K562 (cell line): ENCODE data around the gene SH3BP5. TPM values are rescaled to one million over a fixed set of nuclear protein-coding genes. Genes with fewer than 3 reads are reported as not detected.
"Not testable (repeated sequence)": the region's sequence is repeated elsewhere in the genome, so short reads cannot be mapped to it uniquely, and the experiment has no call there.

Experiments
- ATAC-seq: fragments of 200-7000 bp; cut with Tn5 transposase; 3 replicates; pipeline ENCODE4 v1.9.1; 2020; ENCODE audit warnings: moderate library complexity
- BruUV-seq: library from RNA; stranded (reverse); fragments of 400-500 nt; replicated peaks from 2 replicates; lab custom pipeline; 2021; lab: Mats Ljungman, UMichigan
- CTCF ChIA-PET: fragments of 300-600 bp; formaldehyde crosslinking; extraction: SDS; loops from one replicate; lab custom pipeline; 2021; ENCODE audit warnings: low intra/inter-chr PET ratio; lab: Yijun Ruan, JAX
- POLR2A ChIA-PET: fragments of 300-600, 350-650 bp; sonication (Branson Sonifier 250); formaldehyde crosslinking; extraction: SDS; loops from one replicate; lab custom pipeline; 2021; ENCODE audit warnings: antibody characterized with exemption, inconsistent platforms; lab: Yijun Ruan, JAX
- DNase-seq, 4 experiments: peaks; one replicate each; pipeline versions ENCODE4 v3.0.0 to v3.0.0-alpha.2; 2011 to 2018; ENCODE audit warnings: low spot score in 3 of 4, mixed read lengths in 3 of 4; ENCODE audit errors: extremely low read depth in 1 of 4
- FAIRE-seq: peaks from 2 replicates; lab custom pipeline; 2011; peaks lifted over from hg19 to GRCh38; lab: Jason Lieb, UNC
- H2AFZ ChIP-seq: 2 replicates; pipeline ENCODE4 v1.6.0; 2011; ENCODE audit warnings: low read depth, low read length, control low read depth, inconsistent platforms
- H3K27ac ChIP-seq: fragments of 200-600 bp; 3 replicates; pipeline ENCODE4 v1.8.0; 2011; ENCODE audit warnings: low read depth, mild to moderate bottlenecking, control low read depth, inconsistent platforms, low read length, moderate library complexity, mixed read lengths; ENCODE audit errors: extremely low read depth
- H3K27me3 ChIP-seq, 2 experiments: fragments of 300-600 bp in 1 of 2; 2 replicates in 1 of 2; 3 replicates in 1 of 2; pipeline versions ENCODE4 v1.6.0 to v1.8.0; 2011; ENCODE audit warnings: inconsistent platforms in 2 of 2, low read length in 2 of 2, mild to moderate bottlenecking in 1 of 2, mixed read lengths in 1 of 2, moderate library complexity in 1 of 2; ENCODE audit not compliant: control insufficient read depth in 2 of 2, insufficient read depth in 2 of 2
- H3K36me3 ChIP-seq: fragments of 300-600 bp; 3 replicates; pipeline ENCODE4 v1.8.0; 2011; ENCODE audit warnings: mild to moderate bottlenecking, low read length, inconsistent platforms; ENCODE audit not compliant: control insufficient read depth, insufficient read depth
- H3K4me1 ChIP-seq, 2 experiments: fragments of 200-600 bp in 1 of 2; replicated peaks in 1 of 2; 2 replicates in 1 of 2; 3 replicates in 1 of 2; pipeline versions ENCODE4 v1.5.1 to v1.8.0; 2011; ENCODE audit warnings: inconsistent platforms in 2 of 2, low read length in 2 of 2, mild to moderate bottlenecking in 1 of 2, mixed read lengths in 1 of 2, moderate library complexity in 1 of 2; ENCODE audit not compliant: control insufficient read depth in 2 of 2, insufficient read depth in 2 of 2
- H3K4me2 ChIP-seq: 2 replicates; pipeline ENCODE4 v1.6.1; 2011; ENCODE audit warnings: low read length, control low read depth, inconsistent platforms, mixed read lengths; ENCODE audit not compliant: insufficient read depth
- H3K4me3 ChIP-seq: fragments of 200-600 bp; sonication (generic), shearing (Covaris generic); 2 replicates; pipeline ENCODE4 v1.5.1; 2016; ENCODE audit warnings: control low read depth, inconsistent platforms
- H3K79me2 ChIP-seq: fragments of 200-600 bp; 3 replicates; pipeline ENCODE4 v1.8.0; 2011; ENCODE audit warnings: low read length, inconsistent platforms; ENCODE audit not compliant: control insufficient read depth, insufficient read depth
- H3K9ac ChIP-seq, 2 experiments: 2 replicates each; pipeline versions ENCODE4 v1.6.0 to v1.6.1; 2011; ENCODE audit warnings: low read depth in 2 of 2, low read length in 2 of 2, control low read depth in 1 of 2, inconsistent platforms in 1 of 2, mild to moderate bottlenecking in 1 of 2, mixed read lengths in 1 of 2; ENCODE audit not compliant: insufficient read depth in 1 of 2
- H3K9me1 ChIP-seq: one replicate; pipeline ENCODE4 v1.6.0; 2011; ENCODE audit warnings: inconsistent platforms, mild to moderate bottlenecking, low read length, moderate library complexity; ENCODE audit not compliant: control insufficient read depth, insufficient read depth
- H3K9me3 ChIP-seq: replicated peaks from 2 replicates; pipeline ENCODE4 v1.5.1; 2011; ENCODE audit warnings: low read depth, low read length, inconsistent platforms; ENCODE audit not compliant: control insufficient read depth, insufficient read depth
- H4K20me1 ChIP-seq: replicated peaks from 2 replicates; pipeline ENCODE4 v1.6.1; 2011; ENCODE audit warnings: low read length, inconsistent platforms, mixed read lengths; ENCODE audit not compliant: control insufficient read depth, insufficient read depth
- BCOR ChIP-seq: fragments of 450-650 bp; IDR thresholded peaks from 2 replicates; pipeline ENCODE4 v1.6.1; 2016
- KDM1A ChIP-seq, 2 experiments: fragments of 450-650 bp; IDR thresholded peaks; 2 replicates each; pipeline ENCODE4 v1.6.1; 2016; ENCODE audit warnings: mild to moderate bottlenecking in 2 of 2
- MAFG ChIP-seq: fragments of 450-650 bp; conservative IDR thresholded peaks from 2 replicates; pipeline ENCODE4 v1.6.1; 2016; ENCODE audit warnings: missing genetic modification characterization, missing compliant biosample characterization
- PML ChIP-seq: IDR thresholded peaks from 2 replicates; pipeline ENCODE4 v1.6.1; 2012; ENCODE audit warnings: low read length, inconsistent platforms
- ZNF146 ChIP-seq: IDR thresholded peaks from one replicate; pipeline ENCODE4 v1.6.1; 2018; ENCODE audit warnings: missing compliant biosample characterization; ENCODE audit not compliant: unreplicated experiment
- WGBS: fragments of 100-300 bp; shearing (Covaris generic); methylation state at CpG from one replicate; pipeline ENCODE4 v1.1.6; 2016; ENCODE audit warnings: low coverage, mixed read lengths; ENCODE audit not compliant: insufficient coverage; ENCODE audit errors: missing lambda C conversion rate; 5-methylcytosine and 5-hydroxymethylcytosine counted together
- in situ Hi-C: fragments of 300-500 bp; cut with MboI; formaldehyde crosslinking; loops from 4 replicates; pipeline ENCODE4 v1.15.0; 2018; ENCODE audit warnings: inconsistent platforms, mixed read lengths
- intact Hi-C: fragments of 100-400 bp; cut with micrococcal nuclease; formaldehyde crosslinking; loops from 2 replicates; pipeline ENCODE4 v1.14.2; 2022
- polyA plus RNA-seq, 8 experiments: library from polyadenylated mRNA; depleted of rRNA in 4 of 8; stranded (reverse) in 5 of 8; unstranded in 3 of 8; fragments of >200 nt; fragmentation: Nextera tagmentation in 2 of 8; fragmentation: Illumina TruSeq in 1 of 8; extraction: Ambion mirVana in 2 of 8; extraction: Trizol in 1 of 8; gene quantifications; 2 replicates each; pipeline versions ENCODE4 v1.2.1 to v1.2.3, GENCODE V29; 2011 to 2014; ENCODE audit warnings: inconsistent platforms in 1 of 8, missing spikeins in 1 of 8
- total RNA-seq, 7 experiments: library from RNA; depleted of rRNA in 6 of 7; stranded (reverse); fragments of >200 nt in 6 of 7; fragmentation: Illumina TruSeq in 2 of 7; extraction: Trizol in 2 of 7; gene quantifications; 2 replicates each; pipeline versions ENCODE4 v1.2.1 to v1.2.3, GENCODE V29; 2011 to 2021; ENCODE audit warnings: low replicate concordance in 1 of 7

SH3BP5 gene
- total and polyA plus RNA-seq, 9 of the 15 experiments (the other 6 are each of a cell fraction or from before 2014, with no cell fraction given), result 2.9 to 29.0 (median 14.9) TPM

DNA sequence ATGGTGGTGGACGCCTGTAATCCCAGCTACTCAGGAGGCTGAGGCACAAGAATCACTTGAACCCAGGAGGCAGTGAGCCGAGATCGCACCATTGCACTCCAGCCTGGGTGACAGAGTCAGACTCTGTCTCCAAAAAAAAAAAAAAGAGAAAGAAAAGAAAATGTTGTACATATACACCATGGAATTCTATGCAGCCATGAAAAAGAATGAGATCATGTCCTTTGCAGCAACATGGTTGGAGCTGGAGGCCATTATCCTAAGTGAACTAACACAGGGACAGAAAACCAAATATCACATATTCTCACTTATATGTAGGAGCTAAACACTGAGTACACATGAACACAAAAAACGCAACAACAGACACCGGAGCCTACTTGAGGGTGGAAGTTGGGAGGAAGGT, 17.1 kb upstream of the SH3BP5 start:
- H3K4me2 ChIP-seq, H3K9me3 ChIP-seq, H3K9me1 ChIP-seq, H2AFZ ChIP-seq, BruUV-seq, H3K4me3 ChIP-seq, in situ Hi-C loops, ATAC-seq, CTCF ChIA-PET, intact Hi-C loops, H3K79me2 ChIP-seq, POLR2A ChIA-PET, H3K27ac ChIP-seq, H3K36me3 ChIP-seq, H4K20me1 ChIP-seq, FAIRE-seq, DNase-seq, H3K27me3 ChIP-seq, H3K9ac ChIP-seq: not testable (repeated sequence)
- TF ChIP-seq BCOR, result 0 out of 2 replicates have a peak, but pooled peaks have one; percentile 21
- TF ChIP-seq KDM1A (IDR thresholded peaks at IDR 0.05), result 0 out of 4 replicates have a peak, but pooled peaks of 1 of the 2 experiments have one; percentile 7
- peak; percentile 79 for TF ChIP-seq ZNF146 (CRISPR knock-in tag)
- 92% methylated on average over 5 of the region's 5 CpGs for WGBS
- peaks cover 12 to 19% of the 10 kb centered on the region in 2 experiments for H3K4me1 ChIP-seq

DNA sequence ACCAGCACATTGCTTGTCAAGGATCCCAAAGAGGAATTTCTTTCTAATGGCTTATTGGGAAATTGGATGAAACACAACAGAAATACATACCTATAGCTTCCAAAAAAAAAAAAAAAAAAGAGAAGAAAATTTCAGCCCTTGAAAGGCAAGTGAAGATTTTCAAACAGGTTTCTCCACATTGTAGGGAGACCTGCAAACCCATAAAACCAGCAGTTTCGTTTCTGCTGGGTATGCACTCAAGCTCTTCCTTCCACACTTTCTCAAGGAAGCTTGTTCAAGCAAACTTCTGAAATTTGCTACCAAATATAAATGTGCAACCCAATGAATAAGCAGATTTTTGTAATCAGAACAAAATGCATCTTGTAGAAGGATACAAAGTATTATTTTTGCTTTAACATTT, 15.9 kb upstream of the SH3BP5 start:
- FAIRE-seq (no peak), ATAC-seq (no peak), DNase-seq (no peak)
- Histone ChIP-seq H3K4me3 (no peak overlapping the region), H3K27ac (no peak overlapping the region), H2AFZ (peak overlapping the region; percentile 88), H3K4me2 (no peak overlapping the region; the same call in 1 of the 2 replicates), H4K20me1 (no peaks in the 10 kb centered on the region), H3K9ac (no peak overlapping the region), H3K36me3 (no peaks in the 10 kb centered on the region), H3K4me1 (peaks cover 12 to 19% of the 10 kb centered on the region in 2 experiments), H3K9me1 (no peaks in the 10 kb centered on the region), H3K27me3 (no peaks in the 10 kb centered on the region), H3K79me2 (no peaks in the 10 kb centered on the region), H3K9me3 (0 out of 2 replicates have a peak, but pooled peaks cover 2% of the 10 kb centered on the region)
- ChIA-PET CTCF (no interaction called here), POLR2A (interaction anchor here (0.9 to 1.3 kb wide), 2 partner anchors 8 to 10 kb away, joined by 3 to 4 read pairs; no protein-coding TSS in a partner anchor)
- BruUV-seq, result no TSS peak
- 18% methylated on average over 1 of the region's 1 CpG for WGBS
- intact Hi-C loops (no loop called here), in situ Hi-C loops (no loop called here)
- TF ChIP-seq MAFG (tag), result 0 out of 2 replicates have a peak, but pooled peaks have one; percentile 4
- TF ChIP-seq PML, result no peak
